ENCODE results near the gene PRTN3.

PRTN3 gene

DNA sequence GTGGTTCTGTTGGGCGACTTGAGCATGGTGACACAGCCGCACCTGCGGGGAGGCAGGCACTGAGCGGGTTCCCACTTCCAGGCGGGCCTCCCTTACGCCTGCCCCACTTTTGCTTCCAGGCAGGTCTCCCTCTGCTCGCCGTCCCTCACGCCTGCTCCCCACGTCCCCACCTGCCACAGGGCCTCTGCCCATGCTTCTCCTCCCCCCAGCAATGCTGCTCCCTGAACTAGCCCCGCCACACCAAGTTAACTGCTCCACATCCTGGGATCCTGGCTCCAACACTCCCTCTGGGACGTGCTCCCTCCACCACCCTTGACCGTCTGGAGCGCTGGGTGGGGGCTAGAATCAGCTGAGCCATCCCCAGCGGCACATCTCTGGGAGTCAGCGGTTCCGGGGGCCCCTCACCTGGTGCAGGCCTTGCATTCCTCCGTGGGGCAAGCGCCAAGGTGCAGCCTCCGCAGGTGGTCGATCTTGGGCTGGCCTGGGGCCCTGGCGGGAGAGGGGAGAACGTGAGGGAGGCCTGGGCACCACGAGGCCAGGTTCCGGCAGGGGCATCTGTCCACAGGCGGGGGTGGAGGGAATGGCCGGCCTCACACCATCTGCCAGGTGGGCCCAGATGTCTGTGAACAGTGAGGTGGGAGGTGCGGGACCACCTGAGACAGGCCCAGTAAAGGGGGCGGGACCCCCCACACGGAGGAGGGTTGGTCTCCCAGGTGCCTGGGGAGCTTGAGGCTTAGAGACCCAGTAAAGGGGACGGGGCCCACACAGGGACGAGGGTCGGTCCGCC lies 27.9 kb downstream of the PRTN3 start (continued):
- TF ChIP-seq, protein P1, sequence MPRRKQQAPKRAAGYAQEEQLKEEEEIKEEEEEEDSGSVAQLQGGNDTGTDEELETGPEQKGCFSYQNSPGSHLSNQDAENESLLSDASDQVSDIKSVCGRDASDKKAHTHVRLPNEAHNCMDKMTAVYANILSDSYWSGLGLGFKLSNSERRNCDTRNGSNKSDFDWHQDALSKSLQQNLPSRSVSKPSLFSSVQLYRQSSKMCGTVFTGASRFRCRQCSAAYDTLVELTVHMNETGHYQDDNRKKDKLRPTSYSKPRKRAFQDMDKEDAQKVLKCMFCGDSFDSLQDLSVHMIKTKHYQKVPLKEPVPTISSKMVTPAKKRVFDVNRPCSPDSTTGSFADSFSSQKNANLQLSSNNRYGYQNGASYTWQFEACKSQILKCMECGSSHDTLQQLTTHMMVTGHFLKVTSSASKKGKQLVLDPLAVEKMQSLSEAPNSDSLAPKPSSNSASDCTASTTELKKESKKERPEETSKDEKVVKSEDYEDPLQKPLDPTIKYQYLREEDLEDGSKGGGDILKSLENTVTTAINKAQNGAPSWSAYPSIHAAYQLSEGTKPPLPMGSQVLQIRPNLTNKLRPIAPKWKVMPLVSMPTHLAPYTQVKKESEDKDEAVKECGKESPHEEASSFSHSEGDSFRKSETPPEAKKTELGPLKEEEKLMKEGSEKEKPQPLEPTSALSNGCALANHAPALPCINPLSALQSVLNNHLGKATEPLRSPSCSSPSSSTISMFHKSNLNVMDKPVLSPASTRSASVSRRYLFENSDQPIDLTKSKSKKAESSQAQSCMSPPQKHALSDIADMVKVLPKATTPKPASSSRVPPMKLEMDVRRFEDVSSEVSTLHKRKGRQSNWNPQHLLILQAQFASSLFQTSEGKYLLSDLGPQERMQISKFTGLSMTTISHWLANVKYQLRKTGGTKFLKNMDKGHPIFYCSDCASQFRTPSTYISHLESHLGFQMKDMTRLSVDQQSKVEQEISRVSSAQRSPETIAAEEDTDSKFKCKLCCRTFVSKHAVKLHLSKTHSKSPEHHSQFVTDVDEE (CRISPR knock-in tag; IDR thresholded peaks at IDR 0.05) = no peak

DNA sequence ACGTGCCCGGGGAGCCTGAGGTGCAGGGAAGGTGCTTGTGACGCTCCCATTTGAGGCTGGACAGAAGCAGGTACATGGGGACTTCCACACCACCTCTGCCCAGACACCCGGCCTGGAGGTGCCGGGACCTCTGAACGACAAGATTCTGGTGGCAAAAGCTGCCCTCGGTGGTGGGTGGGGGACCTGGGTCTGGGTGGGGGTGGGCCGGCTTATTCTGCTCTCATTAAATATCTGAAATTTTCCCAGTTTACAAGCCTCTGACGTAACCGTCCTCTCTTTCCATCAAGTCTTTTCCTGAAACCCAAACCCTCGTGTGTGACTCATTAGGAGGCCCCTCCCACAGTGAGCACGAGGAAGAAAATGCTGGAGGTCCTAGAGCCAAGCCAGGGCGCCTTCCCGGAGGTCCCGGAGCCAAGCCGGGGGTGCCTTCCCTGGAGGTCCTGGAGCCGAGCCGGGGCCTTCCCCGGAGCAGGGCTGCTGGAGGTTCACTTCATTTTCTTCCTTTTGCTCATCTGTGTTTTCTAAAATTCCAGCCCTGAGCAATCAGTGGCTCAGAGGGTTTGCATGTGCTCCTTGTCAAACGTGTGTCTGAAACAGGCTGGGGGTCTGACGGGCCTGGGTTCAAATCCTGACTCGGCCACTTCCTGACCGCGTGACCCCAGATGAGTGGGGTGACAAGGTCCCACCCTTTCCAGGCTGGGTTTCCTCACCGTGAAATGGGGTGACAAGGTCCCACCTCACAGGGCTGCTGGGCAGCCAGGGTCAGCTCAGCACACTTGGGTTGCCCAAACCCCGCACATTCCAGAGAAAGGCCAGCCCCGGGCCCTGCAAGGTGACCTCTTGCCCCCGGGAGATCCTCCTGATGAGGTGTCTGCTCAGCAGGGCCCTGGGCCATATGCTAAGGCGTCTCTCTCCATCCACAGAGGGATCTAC lies 28.7 kb downstream of the PRTN3 start:
- peak; percentile 74 for ATAC-seq
- TF ChIP-seq RARB (CRISPR knock-in tag; IDR thresholded peaks at IDR 0.05) (no peak), BACH2 (CRISPR knock-in tag; IDR thresholded peaks at IDR 0.05; ENCODE audit: borderline replicate concordance) (no peak), ZNF565 (CRISPR knock-in tag; conservative IDR thresholded peaks at IDR 0.05; ENCODE audit: low read depth) (no peak), ZFP3 (CRISPR knock-in tag; IDR thresholded peaks at IDR 0.05) (no peak), ZFP30 (CRISPR knock-in tag; IDR thresholded peaks at IDR 0.05) (no peak)
- TF ChIP-seq, protein P2, sequence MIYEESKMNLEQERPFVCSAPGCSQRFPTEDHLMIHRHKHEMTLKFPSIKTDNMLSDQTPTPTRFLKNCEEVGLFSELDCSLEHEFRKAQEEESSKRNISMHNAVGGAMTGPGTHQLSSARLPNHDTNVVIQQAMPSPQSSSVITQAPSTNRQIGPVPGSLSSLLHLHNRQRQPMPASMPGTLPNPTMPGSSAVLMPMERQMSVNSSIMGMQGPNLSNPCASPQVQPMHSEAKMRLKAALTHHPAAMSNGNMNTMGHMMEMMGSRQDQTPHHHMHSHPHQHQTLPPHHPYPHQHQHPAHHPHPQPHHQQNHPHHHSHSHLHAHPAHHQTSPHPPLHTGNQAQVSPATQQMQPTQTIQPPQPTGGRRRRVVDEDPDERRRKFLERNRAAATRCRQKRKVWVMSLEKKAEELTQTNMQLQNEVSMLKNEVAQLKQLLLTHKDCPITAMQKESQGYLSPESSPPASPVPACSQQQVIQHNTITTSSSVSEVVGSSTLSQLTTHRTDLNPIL (CRISPR knock-in tag; IDR thresholded peaks at IDR 0.05; ENCODE audit: low read depth) = no peak
- TF ChIP-seq, protein P3, sequence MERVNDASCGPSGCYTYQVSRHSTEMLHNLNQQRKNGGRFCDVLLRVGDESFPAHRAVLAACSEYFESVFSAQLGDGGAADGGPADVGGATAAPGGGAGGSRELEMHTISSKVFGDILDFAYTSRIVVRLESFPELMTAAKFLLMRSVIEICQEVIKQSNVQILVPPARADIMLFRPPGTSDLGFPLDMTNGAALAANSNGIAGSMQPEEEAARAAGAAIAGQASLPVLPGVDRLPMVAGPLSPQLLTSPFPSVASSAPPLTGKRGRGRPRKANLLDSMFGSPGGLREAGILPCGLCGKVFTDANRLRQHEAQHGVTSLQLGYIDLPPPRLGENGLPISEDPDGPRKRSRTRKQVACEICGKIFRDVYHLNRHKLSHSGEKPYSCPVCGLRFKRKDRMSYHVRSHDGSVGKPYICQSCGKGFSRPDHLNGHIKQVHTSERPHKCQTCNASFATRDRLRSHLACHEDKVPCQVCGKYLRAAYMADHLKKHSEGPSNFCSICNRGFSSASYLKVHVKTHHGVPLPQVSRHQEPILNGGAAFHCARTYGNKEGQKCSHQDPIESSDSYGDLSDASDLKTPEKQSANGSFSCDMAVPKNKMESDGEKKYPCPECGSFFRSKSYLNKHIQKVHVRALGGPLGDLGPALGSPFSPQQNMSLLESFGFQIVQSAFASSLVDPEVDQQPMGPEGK (CRISPR knock-in tag; IDR thresholded peaks at IDR 0.05; ENCODE audit: borderline replicate concordance) = 0 out of 2 replicates have a peak, but pooled peaks have one; percentile 37

DNA sequence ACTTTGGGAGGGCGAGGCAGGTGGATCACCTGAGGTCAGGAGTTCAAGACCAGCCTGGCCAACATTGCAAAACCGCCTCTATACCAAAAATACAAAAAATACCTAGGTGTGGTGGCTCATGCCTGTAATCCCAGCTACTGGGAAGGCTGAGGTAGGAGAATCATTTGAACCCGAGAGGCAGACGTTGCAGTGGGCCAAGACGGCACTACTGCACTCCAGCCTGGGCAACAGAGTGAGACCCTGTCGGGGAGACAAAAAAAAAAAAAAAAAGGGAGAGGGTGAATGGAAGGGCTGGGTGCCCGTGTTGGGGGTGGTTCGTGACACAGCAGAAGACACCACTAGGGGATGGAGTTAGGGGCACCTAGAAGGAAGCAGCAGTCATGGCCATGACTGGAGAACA lies 29.5 kb downstream of the PRTN3 start:
- TF ChIP-seq, protein P3 (CRISPR knock-in tag; IDR thresholded peaks at IDR 0.05; ENCODE audit: borderline replicate concordance) = no peak
- no peak for TF ChIP-seq RARB (CRISPR knock-in tag; IDR thresholded peaks at IDR 0.05)
- TF ChIP-seq TCF4 (CRISPR knock-in tag; IDR thresholded peaks at IDR 0.05; ENCODE audit: borderline replicate concordance) = no peak
- no peak for TF ChIP-seq CSDC2 (CRISPR knock-in tag; IDR thresholded peaks at IDR 0.05)
- no peak for TF ChIP-seq OSR1 (CRISPR knock-in tag; IDR thresholded peaks at IDR 0.05)
- TF ChIP-seq, protein P4, sequence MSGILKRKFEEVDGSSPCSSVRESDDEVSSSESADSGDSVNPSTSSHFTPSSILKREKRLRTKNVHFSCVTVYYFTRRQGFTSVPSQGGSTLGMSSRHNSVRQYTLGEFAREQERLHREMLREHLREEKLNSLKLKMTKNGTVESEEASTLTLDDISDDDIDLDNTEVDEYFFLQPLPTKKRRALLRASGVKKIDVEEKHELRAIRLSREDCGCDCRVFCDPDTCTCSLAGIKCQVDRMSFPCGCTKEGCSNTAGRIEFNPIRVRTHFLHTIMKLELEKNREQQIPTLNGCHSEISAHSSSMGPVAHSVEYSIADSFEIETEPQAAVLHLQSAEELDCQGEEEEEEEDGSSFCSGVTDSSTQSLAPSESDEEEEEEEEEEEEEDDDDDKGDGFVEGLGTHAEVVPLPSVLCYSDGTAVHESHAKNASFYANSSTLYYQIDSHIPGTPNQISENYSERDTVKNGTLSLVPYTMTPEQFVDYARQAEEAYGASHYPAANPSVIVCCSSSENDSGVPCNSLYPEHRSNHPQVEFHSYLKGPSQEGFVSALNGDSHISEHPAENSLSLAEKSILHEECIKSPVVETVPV (CRISPR knock-in tag; IDR thresholded peaks at IDR 0.05) = no peak
- no peak for TF ChIP-seq TOX (CRISPR knock-in tag; IDR thresholded peaks at IDR 0.05; ENCODE audit: borderline replicate concordance)
- TF ChIP-seq, protein P2 (CRISPR knock-in tag; IDR thresholded peaks at IDR 0.05; ENCODE audit: low read depth) = no peak
- no peak for TF ChIP-seq ZNF565 (CRISPR knock-in tag; conservative IDR thresholded peaks at IDR 0.05; ENCODE audit: low read depth)
- TF ChIP-seq ESRRG (CRISPR knock-in tag; IDR thresholded peaks at IDR 0.05) = no peak
- TF ChIP-seq ZFP3 (CRISPR knock-in tag; IDR thresholded peaks at IDR 0.05) = no peak
- TF ChIP-seq ZC3H10 (CRISPR knock-in tag; IDR thresholded peaks at IDR 0.05) = no peak
- no peak for TF ChIP-seq ZNF8 (CRISPR knock-in tag; IDR thresholded peaks at IDR 0.05)
- TF ChIP-seq, protein P1 (CRISPR knock-in tag; IDR thresholded peaks at IDR 0.05) = no peak
- no peak for TF ChIP-seq ARNTL (CRISPR knock-in tag; IDR thresholded peaks at IDR 0.05; ENCODE audit: borderline replicate concordance, low read depth)
- TF ChIP-seq SNAI2 (CRISPR knock-in tag; IDR thresholded peaks at IDR 0.05) = no peak
- no peak for TF ChIP-seq PPARA (CRISPR knock-in tag; IDR thresholded peaks at IDR 0.05; ENCODE audit: borderline replicate concordance)
- ATAC-seq = no peak
